GM23338 (cell line): ENCODE measurements around the gene ADCY1. TPM values are rescaled to one million over a fixed set of nuclear protein-coding genes. Genes with fewer than 3 reads are reported as not detected.
A peak's percentile ranks its signal among the peaks of the same experiment; 100 is the strongest.

ENCODE experiments used
- ATAC-seq: fragments of 200-7000 bp; cut with Tn5 transposase; 3 replicates; pipeline ENCODE4 v1.9.1; 2020
- DNase-seq: peaks from one replicate; pipeline ENCODE4 v3.0.0-alpha.2; 2015; ENCODE audit warnings: low spot score
- H2AFZ ChIP-seq: fragments of 200-600 bp; sonication (generic); 2 replicates; pipeline ENCODE4 v1.8.0; 2016; ENCODE audit warnings: antibody characterized with exemption, mild to moderate bottlenecking, moderate library complexity
- H3F3A ChIP-seq: fragments of 200-600 bp; sonication (generic); replicated peaks from 2 replicates; pipeline ENCODE4 v1.8.0; 2017; ENCODE audit warnings: antibody characterized with exemption, mixed run types, low read depth
- H3K27ac ChIP-seq: fragments of 200-600 bp; sonication (generic); 2 replicates; pipeline ENCODE4 v1.6.1; 2016; ENCODE audit warnings: low read depth
- H3K27me3 ChIP-seq: fragments of 200-600 bp; sonication (generic); 2 replicates; pipeline ENCODE4 v1.8.0; 2016; ENCODE audit warnings: mild to moderate bottlenecking, mixed run types, moderate library complexity; ENCODE audit not compliant: insufficient read depth
- H3K36me3 ChIP-seq: fragments of 200-600 bp; sonication (generic); 2 replicates; pipeline ENCODE4 v1.8.0; 2016; ENCODE audit warnings: mild to moderate bottlenecking; ENCODE audit not compliant: insufficient read depth
- H3K4me1 ChIP-seq: fragments of 200-600 bp; sonication (generic); 2 replicates; pipeline ENCODE4 v1.8.0; 2016; ENCODE audit warnings: mild to moderate bottlenecking, moderate library complexity; ENCODE audit not compliant: insufficient read depth
- H3K4me2 ChIP-seq: fragments of 200-600 bp; sonication (generic); 2 replicates; pipeline ENCODE4 v1.7.1; 2017; ENCODE audit warnings: mixed run types
- H3K4me3 ChIP-seq: fragments of 200-600 bp; sonication (generic); 2 replicates; pipeline ENCODE4 v1.6.1; 2016; ENCODE audit warnings: mixed run types
- H3K79me2 ChIP-seq: fragments of 200-600 bp; sonication (generic); replicated peaks from 2 replicates; pipeline ENCODE4 v1.8.0; 2017; ENCODE audit warnings: mild to moderate bottlenecking; ENCODE audit not compliant: insufficient read depth
- H3K9me2 ChIP-seq: fragments of 200-600 bp; sonication (generic); 2 replicates; pipeline ENCODE4 v1.8.0; 2017; ENCODE audit not compliant: insufficient read depth
- H4K20me1 ChIP-seq: fragments of 200-600 bp; sonication (generic); replicated peaks from 2 replicates; pipeline ENCODE4 v1.8.0; 2017; ENCODE audit warnings: mild to moderate bottlenecking; ENCODE audit not compliant: insufficient read depth
- H3K27ac Mint-ChIP-seq: 2 replicates; pipeline ENCODE4 v1.8.0; 2020; ENCODE audit warnings: inconsistent platforms, mild to moderate bottlenecking, moderate library complexity, mixed read lengths
- H3K27me3 Mint-ChIP-seq: 3 replicates; pipeline ENCODE4 v1.8.0; 2022; ENCODE audit warnings: low read depth, mild to moderate bottlenecking, moderate library complexity, mixed read lengths, inconsistent platforms; ENCODE audit not compliant: insufficient read depth, poor library complexity
- H3K36me3 Mint-ChIP-seq: 3 replicates; pipeline ENCODE4 v1.8.0; 2021; ENCODE audit warnings: low read depth, mild to moderate bottlenecking, inconsistent platforms, moderate library complexity, mixed read lengths
- H3K4me1 Mint-ChIP-seq: 3 replicates; pipeline ENCODE4 v1.8.0; 2020; ENCODE audit warnings: mild to moderate bottlenecking, inconsistent platforms, mixed read lengths
- H3K4me3 Mint-ChIP-seq: 3 replicates; pipeline ENCODE4 v1.8.0; 2021; ENCODE audit warnings: moderate library complexity, mild to moderate bottlenecking, inconsistent platforms, mixed read lengths
- H3K9me3 Mint-ChIP-seq: 3 replicates; pipeline ENCODE4 v1.8.0; 2020; ENCODE audit warnings: moderate library complexity, mild to moderate bottlenecking, inconsistent platforms, mixed read lengths
- CREB1 ChIP-seq: fragments of 250-450 bp; sonication (Bioruptor Pico); IDR thresholded peaks from 2 replicates; pipeline ENCODE4 v1.5.0; 2020; ENCODE audit warnings: low read depth, mild to moderate bottlenecking, moderate library complexity
- CTCF ChIP-seq, 2 experiments: fragments of 200-600 bp in 1 of 2; sonication (generic) in 1 of 2; conservative IDR thresholded peaks; 2 replicates each; pipeline versions ENCODE4 v1.5.1 to v1.6.1; 2016 to 2017; ENCODE audit warnings: antibody characterized with exemption in 2 of 2, low read depth in 2 of 2, mild to moderate bottlenecking in 2 of 2, moderate library complexity in 1 of 2
- ETS1 ChIP-seq: IDR thresholded peaks from 2 replicates; pipeline ENCODE4 v1.6.1; 2016; ENCODE audit warnings: antibody characterized with exemption
- EZH2 ChIP-seq: fragments of 200-600 bp; sonication (generic); IDR thresholded peaks from one replicate; pipeline ENCODE4 v1.8.0; 2017; ENCODE audit warnings: antibody characterized with exemption, mild to moderate bottlenecking, low read depth; ENCODE audit not compliant: unreplicated experiment
- EZH2phosphoT487 ChIP-seq: fragments of 200-600 bp; sonication (generic); IDR thresholded peaks from one replicate; pipeline ENCODE4 v1.8.1; 2018; ENCODE audit warnings: antibody characterized with exemption; ENCODE audit not compliant: unreplicated experiment
- JUNB ChIP-seq: IDR thresholded peaks from one replicate; pipeline ENCODE4 v1.6.1; 2016; ENCODE audit warnings: antibody characterized with exemption; ENCODE audit not compliant: unreplicated experiment
- NANOG ChIP-seq: IDR thresholded peaks from 2 replicates; pipeline ENCODE4 v1.6.1; 2016; ENCODE audit warnings: antibody characterized with exemption, borderline replicate concordance
- POLR2AphosphoS5 ChIP-seq: IDR thresholded peaks from 2 replicates; pipeline ENCODE4 v1.6.1; 2016; ENCODE audit warnings: antibody characterized with exemption, low read depth
- REST ChIP-seq: IDR thresholded peaks from one replicate; pipeline ENCODE4 v1.6.1; 2018; ENCODE audit warnings: antibody characterized with exemption; ENCODE audit not compliant: unreplicated experiment
- STAT1 ChIP-seq: IDR thresholded peaks from one replicate; pipeline ENCODE4 v1.6.1; 2016; ENCODE audit warnings: antibody characterized with exemption; ENCODE audit not compliant: unreplicated experiment
- ZNF114 ChIP-seq: fragments of 250-450 bp; sonication (Bioruptor Pico); IDR thresholded peaks from 2 replicates; pipeline ENCODE4 v1.5.0; 2020; ENCODE audit warnings: mild to moderate bottlenecking, moderate library complexity
- ZNF331 ChIP-seq: fragments of 250-450 bp; sonication (Bioruptor Pico); IDR thresholded peaks from 2 replicates; pipeline ENCODE4 v1.5.0; 2020; ENCODE audit warnings: low read depth, mild to moderate bottlenecking, moderate library complexity
- ZNF462 ChIP-seq: fragments of 250-450 bp; sonication (Bioruptor Pico); IDR thresholded peaks from 2 replicates; pipeline ENCODE4 v1.5.0; 2020; ENCODE audit warnings: mild to moderate bottlenecking, moderate library complexity
- polyA plus RNA-seq: library from polyadenylated mRNA; unstranded; fragments of >200 nt; fragmentation: Nextera tagmentation; extraction: Ambion mirVana; gene quantifications from 2 replicates; pipeline ENCODE4 v1.2.1, GENCODE V29; 2016
- total RNA-seq: library from RNA; depleted of rRNA; stranded (reverse); fragments of >200 nt; shearing (Covaris generic); gene quantifications from 2 replicates; pipeline ENCODE4 v1.2.3, GENCODE V29; 2014

The ADCY1 gene
- total and polyA plus RNA-seq, 2 experiments from 2014 or later: 2.3 to 18.7 TPM

- ATAC-seq (no peak; the same call in 2 of the 3 replicates), DNase-seq (no peak)
- no peaks in the 10 kb centered on the region for H3K36me3 Mint-ChIP-seq
- Histone ChIP-seq H3K4me3 (no peak overlapping the region), H3K4me1 (peaks cover 17% of the 10 kb centered on the region), H4K20me1 (no peaks in the 10 kb centered on the region), H3K27ac (no peak overlapping the region), H3K27me3 (no peaks in the 10 kb centered on the region), H3K9me2 (no peaks in the 10 kb centered on the region), H3K36me3 (no peaks in the 10 kb centered on the region), H3K79me2 (peaks cover 16% of the 10 kb centered on the region), H2AFZ (no peak overlapping the region), H3K4me2 (peak overlapping the region; percentile 66), H3F3A (no peaks in the 10 kb centered on the region)
- peaks cover 46% of the 10 kb centered on the region for H3K4me1 Mint-ChIP-seq
- H3K4me3 Mint-ChIP-seq: no peak overlapping the region; the same call in 2 of the 3 replicates
- H3K27ac Mint-ChIP-seq: no peak overlapping the region
- peaks cover 13% of the 10 kb centered on the region for H3K27me3 Mint-ChIP-seq
- TF ChIP-seq CTCF (conservative IDR thresholded peaks at IDR 0.05; ENCODE audit: low read depth in 2 of 2) (no peak), CREB1 (CRISPR knock-in tag) (no peak), ZNF331 (CRISPR knock-in tag) (no peak), ZNF462 (CRISPR knock-in tag) (no peak), ETS1 (no peak), REST (no peak), NANOG (no peak), EZH2phosphoT487 (no peak), POLR2AphosphoS5 (no peak), ZNF114 (CRISPR knock-in tag) (no peak), JUNB (no peak), STAT1 (no peak), EZH2 (no peak)
- H3K9me3 Mint-ChIP-seq: no peaks in the 10 kb centered on the region
These were observed 9.1 kb downstream of the ADCY1 start for GRCh38 chr7:45583296-45583695.
